Kidney epithelial cell (primary cell): ENCODE results near the gene MLLT3. TPM values are rescaled to one million over a fixed set of nuclear protein-coding genes. Genes with fewer than 3 reads are reported as not detected.

Source experiments
- DNase-seq: peaks from one replicate; pipeline ENCODE4 v3.0.0-alpha.2; 2010; ENCODE audit warnings: low read depth
- H3K27me3 ChIP-seq: 2 replicates; pipeline ENCODE4 v1.6.0; 2011; ENCODE audit warnings: low read length; ENCODE audit not compliant: control insufficient read depth, insufficient read depth
- H3K36me3 ChIP-seq: 2 replicates; pipeline ENCODE4 v1.5.1; 2011; ENCODE audit warnings: low read length; ENCODE audit not compliant: control insufficient read depth, insufficient read depth
- H3K4me3 ChIP-seq: 2 replicates; pipeline ENCODE4 v1.5.1; 2011; ENCODE audit warnings: low read depth, mild to moderate bottlenecking, control low read depth, low read length
- CTCF ChIP-seq: IDR thresholded peaks from 2 replicates; pipeline ENCODE4 v1.5.1; 2011; ENCODE audit warnings: mild to moderate bottlenecking, moderate library complexity, low read length, control low read depth, inconsistent platforms; ENCODE audit not compliant: insufficient read depth, poor library complexity, severe bottlenecking
- total RNA-seq: library from RNA; depleted of rRNA; stranded (reverse); fragments of >200 nt; gene quantifications from 2 replicates; pipeline ENCODE4 v1.2.3, GENCODE V29; 2015

The MLLT3 gene
- total RNA-seq, 1 donor from 2014 or later: 16.2 TPM

GRCh38 chr9:20353524-20353923, 268.8 kb downstream of the MLLT3 start:
- no peak for DNase-seq
- TF ChIP-seq CTCF: no peak
- no peaks in the 10 kb centered on the region for H3K27me3 ChIP-seq
- H3K4me3 ChIP-seq: no peak overlapping the region
- no peaks in the 10 kb centered on the region for H3K36me3 ChIP-seq

- no peak for TF ChIP-seq CTCF
- H3K4me3 ChIP-seq: no peak overlapping the region
- DNase-seq: no peak
Measured at GRCh38 chr9:20352591-20352990, 269.7 kb downstream of the MLLT3 start.

GRCh38 chr9:20351715-20352114, 270.6 kb downstream of the MLLT3 start:
- Histone ChIP-seq H3K36me3 (no peaks in the 10 kb centered on the region), H3K4me3 (no peak overlapping the region), H3K27me3 (no peaks in the 10 kb centered on the region)
- no peak for TF ChIP-seq CTCF
- DNase-seq: peak; percentile 29

More at GRCh38 chr9:20352591-20352990, 269.7 kb downstream of the MLLT3 start:
- H3K27me3 ChIP-seq: no peaks in the 10 kb centered on the region
- H3K36me3 ChIP-seq: no peaks in the 10 kb centered on the region

GRCh38 chr9:20349568-20349967, 272.7 kb downstream of the MLLT3 start:
- H3K27me3 ChIP-seq: no peaks in the 10 kb centered on the region
- no peaks in the 10 kb centered on the region for H3K36me3 ChIP-seq
- TF ChIP-seq CTCF: no peak
- DNase-seq: no peak
- no peak overlapping the region for H3K4me3 ChIP-seq

GRCh38 chr9:20343325-20343724, 279.0 kb downstream of the MLLT3 start:
- H3K36me3 ChIP-seq: no peaks in the 10 kb centered on the region
- DNase-seq: no peak
- TF ChIP-seq CTCF: no peak
- H3K4me3 ChIP-seq: no peak overlapping the region
- H3K27me3 ChIP-seq: no peaks in the 10 kb centered on the region

- H3K4me3 ChIP-seq: no peak overlapping the region
- no peaks in the 10 kb centered on the region for H3K36me3 ChIP-seq
- no peaks in the 10 kb centered on the region for H3K27me3 ChIP-seq
- TF ChIP-seq CTCF: no peak
- no peak for DNase-seq
Measured at GRCh38 chr9:20340511-20340861, 281.8 kb downstream of the MLLT3 start.
